Measurements from ENCODE around the gene GNG8.

DNA sequence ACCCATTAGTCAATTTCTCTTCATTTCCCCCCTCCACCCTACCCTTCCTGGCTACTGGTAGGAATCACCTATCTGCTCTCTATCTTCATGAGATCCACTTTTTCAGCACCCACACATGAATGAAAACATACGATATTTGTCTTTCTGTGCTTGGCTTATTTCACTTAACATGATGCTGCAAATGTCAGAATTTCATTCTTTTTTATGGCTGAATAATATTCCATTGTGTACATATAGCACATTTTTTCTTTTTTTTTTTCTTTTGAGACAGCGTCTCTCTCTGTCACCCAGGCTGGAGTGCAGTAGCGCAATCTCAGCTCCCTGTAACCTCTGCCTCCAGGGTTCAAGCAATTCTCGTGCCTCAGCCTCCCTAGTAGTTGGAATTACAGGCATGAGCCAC, 44.7 kb downstream of the GNG8 start:
- TF ChIP-seq ZNF652 (CRISPR knock-in tag; IDR thresholded peaks at IDR 0.05; ENCODE audit: borderline replicate concordance, low read depth), result no peak
- no peak for TF ChIP-seq HCFC1 (IDR thresholded peaks at IDR 0.05; ENCODE audit: low read depth, low read length)
- no peak for TF ChIP-seq ZNF24 (IDR thresholded peaks at IDR 0.05)
- TF ChIP-seq MTA1 (CRISPR knock-in tag; IDR thresholded peaks at IDR 0.05; ENCODE audit: borderline replicate concordance), result no peak
- TF ChIP-seq, protein P1, sequence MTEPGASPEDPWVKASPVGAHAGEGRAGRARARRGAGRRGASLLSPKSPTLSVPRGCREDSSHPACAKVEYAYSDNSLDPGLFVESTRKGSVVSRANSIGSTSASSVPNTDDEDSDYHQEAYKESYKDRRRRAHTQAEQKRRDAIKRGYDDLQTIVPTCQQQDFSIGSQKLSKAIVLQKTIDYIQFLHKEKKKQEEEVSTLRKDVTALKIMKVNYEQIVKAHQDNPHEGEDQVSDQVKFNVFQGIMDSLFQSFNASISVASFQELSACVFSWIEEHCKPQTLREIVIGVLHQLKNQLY (CRISPR knock-in tag; IDR thresholded peaks at IDR 0.05), result no peak
- TF ChIP-seq HOXD1 (CRISPR knock-in tag; IDR thresholded peaks at IDR 0.05), result no peak
- no peak for TF ChIP-seq ZNF274 (CRISPR knock-in tag; IDR thresholded peaks at IDR 0.05)
- no peak for TF ChIP-seq ZHX2 (IDR thresholded peaks at IDR 0.05; ENCODE audit: low read depth)
- no peak for TF ChIP-seq ZHX2 (CRISPR knock-in tag; IDR thresholded peaks at IDR 0.05; ENCODE audit: borderline replicate concordance)
- TF ChIP-seq, protein P2, sequence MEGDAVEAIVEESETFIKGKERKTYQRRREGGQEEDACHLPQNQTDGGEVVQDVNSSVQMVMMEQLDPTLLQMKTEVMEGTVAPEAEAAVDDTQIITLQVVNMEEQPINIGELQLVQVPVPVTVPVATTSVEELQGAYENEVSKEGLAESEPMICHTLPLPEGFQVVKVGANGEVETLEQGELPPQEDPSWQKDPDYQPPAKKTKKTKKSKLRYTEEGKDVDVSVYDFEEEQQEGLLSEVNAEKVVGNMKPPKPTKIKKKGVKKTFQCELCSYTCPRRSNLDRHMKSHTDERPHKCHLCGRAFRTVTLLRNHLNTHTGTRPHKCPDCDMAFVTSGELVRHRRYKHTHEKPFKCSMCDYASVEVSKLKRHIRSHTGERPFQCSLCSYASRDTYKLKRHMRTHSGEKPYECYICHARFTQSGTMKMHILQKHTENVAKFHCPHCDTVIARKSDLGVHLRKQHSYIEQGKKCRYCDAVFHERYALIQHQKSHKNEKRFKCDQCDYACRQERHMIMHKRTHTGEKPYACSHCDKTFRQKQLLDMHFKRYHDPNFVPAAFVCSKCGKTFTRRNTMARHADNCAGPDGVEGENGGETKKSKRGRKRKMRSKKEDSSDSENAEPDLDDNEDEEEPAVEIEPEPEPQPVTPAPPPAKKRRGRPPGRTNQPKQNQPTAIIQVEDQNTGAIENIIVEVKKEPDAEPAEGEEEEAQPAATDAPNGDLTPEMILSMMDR (CRISPR knock-in tag; IDR thresholded peaks at IDR 0.05), result no peak
- no peak for TF ChIP-seq MNT (IDR thresholded peaks at IDR 0.05)
- no peak for TF ChIP-seq CHCHD3 (CRISPR knock-in tag; IDR thresholded peaks at IDR 0.05)
- TF ChIP-seq POLR2A (IDR thresholded peaks at IDR 0.05; ENCODE audit: insufficient read depth in 1 of 2, low read depth in 2 of 2, low read length in 2 of 2), result no peak
- TF ChIP-seq TRAFD1 (CRISPR knock-in tag; IDR thresholded peaks at IDR 0.05; ENCODE audit: borderline replicate concordance), result no peak
